Adrenal gland (tissue), 12 donors: Measurements from ENCODE around the gene WBP1. TPM values are rescaled to one million over a fixed set of nuclear protein-coding genes. Genes with fewer than 3 reads are reported as not detected.

Source experiments
- DNase-seq, 7 donors: peaks; one replicate each; pipeline ENCODE4 v3.0.0-alpha.2; 2019 to 2020
- H3K27ac ChIP-seq, 5 donors: fragments of 200-600 bp; sonication (generic) in 4 of 5; 1 replicate in 3 of 5; 2 replicates in 2 of 5; pipeline versions ENCODE4 v1.5.1 to v1.8.0; 2016 to 2020; ENCODE audit warnings: mild to moderate bottlenecking in 1 of 5
- H3K27me3 ChIP-seq: fragments of 200-600 bp; 2 replicates; pipeline ENCODE4 v1.8.0; 2021
- H3K36me3 ChIP-seq, 2 donors: fragments of 200-600 bp; replicated peaks in 1 of 2; 1 replicate in 1 of 2; 2 replicates in 1 of 2; pipeline versions ENCODE4 v1.5.1 to v1.8.0; 2018 to 2022
- H3K4me1 ChIP-seq, 2 donors: fragments of 200-600 bp; replicated peaks in 1 of 2; 1 replicate in 1 of 2; 2 replicates in 1 of 2; pipeline versions ENCODE4 v1.5.1 to v1.8.0; 2018 to 2021
- H3K4me3 ChIP-seq, 4 donors: fragments of 200-600 bp; sonication (generic) in 3 of 4; one replicate each; pipeline ENCODE4 v1.5.1; 2016 to 2018
- H3K9me3 ChIP-seq, 3 donors: fragments of 200-600 bp; sonication (generic) in 1 of 3; replicated peaks in 1 of 3; 1 replicate in 2 of 3; 2 replicates in 1 of 3; pipeline versions ENCODE4 v1.5.1 to v1.8.0; 2016 to 2021
- POLR2A ChIP-seq, 2 donors: fragments of 450-650 bp; IDR thresholded peaks; one replicate each; pipeline ENCODE4 v1.6.1; 2017; ENCODE audit warnings: antibody characterized with exemption in 2 of 2, mild to moderate bottlenecking in 2 of 2, moderate library complexity in 1 of 2
- WGBS, 4 donors: extraction: QIAGEN DNeasy Blood & Tissue Kit in 2 of 4; methylation state at CpG; one replicate each; pipeline versions ENCODE4 v1.1.5 to v1.1.7; 2013 to 2017; 5-methylcytosine and 5-hydroxymethylcytosine counted together
- intact Hi-C, 2 donors: fragments of 100-400 bp; cut with DNase I; formaldehyde crosslinking; loops; one replicate each; pipeline versions ENCODE4 v1.14.1 to v1.15.0; 2022 to 2023
- polyA plus RNA-seq, 3 donors: library from polyadenylated mRNA; stranded (reverse); fragments of 200-250 nt in 2 of 3; fragments of 350-450 nt in 1 of 3; fragmentation: Illumina TruSeq in 1 of 3; extraction: RNeasy Lipid Tissue Mini Kit (QIAGEN cat#74804) in 1 of 3; gene quantifications; one replicate each; pipeline ENCODE4 v1.2.3, GENCODE V29; 2013 to 2014
- total RNA-seq, 9 donors: library from RNA; depleted of rRNA in 4 of 9; stranded (reverse); fragments of >200 nt in 4 of 9; fragments of 120-200 nt in 1 of 9; fragmentation: NEBNext Ultra II Directional in 1 of 9; extraction: Animal tissue kit (Norgen Biotek cat#: 25700) in 1 of 9; gene quantifications; one replicate each; pipeline versions ENCODE4 v1.1.0 to v1.2.4, GENCODE V29; 2013 to 2023
- TF ChIP-seq, protein P1 (sequence below), 6 experiments: fragments of 450-650 bp in 4 of 6; fragments of 200-600 bp in 2 of 6; sonication (generic) in 1 of 6; IDR thresholded peaks; 1 replicate in 5 of 6; 2 replicates in 1 of 6; pipeline versions ENCODE4 v1.5.1 to v1.8.0; 2016 to 2021; ENCODE audit warnings: antibody characterized with exemption in 6 of 6, mild to moderate bottlenecking in 2 of 6, moderate library complexity in 1 of 6
- donor health status: healthy with polysubstance abuse.
- donor health status: Bipolar disorder and iron deficiency.
- donor health status: DM: yes; HTN: yes; CAD: no.
- donor health status: DM: no; HTN: no; CAD: no.
- donor health status: DM: no; HTN: no; CAD: no.
- donor health status: DM: yes; HTN: yes; CAD: no.

Gene WBP1
- total and polyA plus RNA-seq, 12 donors, result 56.9 to 267 (median 115) TPM

DNA sequence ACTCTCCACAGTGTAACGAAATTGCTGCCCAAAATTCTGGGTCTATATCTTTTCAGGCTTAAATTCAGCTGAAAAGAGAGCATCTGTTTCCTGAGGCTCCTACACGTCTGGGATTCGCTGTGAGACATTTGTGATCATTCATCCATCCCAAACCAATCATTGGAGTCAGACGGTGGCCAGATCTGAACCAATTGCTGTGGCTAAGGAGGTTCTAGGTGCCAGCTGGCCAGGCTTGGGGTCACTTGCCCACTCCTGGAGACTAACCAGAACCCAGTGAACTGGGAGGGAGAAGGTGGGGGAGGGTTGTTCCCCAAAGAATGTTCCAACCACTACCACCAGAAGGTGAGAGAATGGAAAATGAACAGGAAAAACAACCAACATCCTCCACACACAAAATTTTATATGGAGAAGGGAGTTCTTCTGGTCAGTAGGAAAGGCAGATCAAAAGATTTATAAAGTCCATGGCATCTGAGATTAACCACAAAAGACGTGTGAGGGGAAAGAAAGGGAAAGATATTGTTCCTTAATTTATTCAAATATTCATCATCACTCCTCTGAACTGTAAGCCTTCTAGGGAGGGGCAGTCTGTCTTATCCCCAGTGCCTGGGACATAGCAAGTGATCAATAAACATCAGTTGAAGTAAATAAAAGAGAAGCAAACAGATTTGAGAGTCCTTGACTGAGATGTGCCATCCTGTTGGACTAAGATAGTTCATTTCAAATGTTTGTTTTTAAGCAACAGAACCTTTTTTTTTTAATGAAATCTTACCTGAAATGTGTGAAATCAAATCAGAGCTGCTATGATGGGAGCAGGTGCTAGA is 13.5 kb upstream of the WBP1 start:
- H3K9me3 ChIP-seq, result no peaks in the 10 kb centered on the region
- peaks cover 11% of the 10 kb centered on the region for H3K27me3 ChIP-seq
- 35 to 46% (median 38%) methylated on average over 5 of the region's 5 CpGs for WGBS, 4 donors
- DNase-seq, result no peak
- H3K36me3 ChIP-seq, result no peaks in the 10 kb centered on the region
- TF ChIP-seq POLR2A (IDR thresholded peaks at IDR 0.05), result no peak
- TF ChIP-seq, protein P1, sequence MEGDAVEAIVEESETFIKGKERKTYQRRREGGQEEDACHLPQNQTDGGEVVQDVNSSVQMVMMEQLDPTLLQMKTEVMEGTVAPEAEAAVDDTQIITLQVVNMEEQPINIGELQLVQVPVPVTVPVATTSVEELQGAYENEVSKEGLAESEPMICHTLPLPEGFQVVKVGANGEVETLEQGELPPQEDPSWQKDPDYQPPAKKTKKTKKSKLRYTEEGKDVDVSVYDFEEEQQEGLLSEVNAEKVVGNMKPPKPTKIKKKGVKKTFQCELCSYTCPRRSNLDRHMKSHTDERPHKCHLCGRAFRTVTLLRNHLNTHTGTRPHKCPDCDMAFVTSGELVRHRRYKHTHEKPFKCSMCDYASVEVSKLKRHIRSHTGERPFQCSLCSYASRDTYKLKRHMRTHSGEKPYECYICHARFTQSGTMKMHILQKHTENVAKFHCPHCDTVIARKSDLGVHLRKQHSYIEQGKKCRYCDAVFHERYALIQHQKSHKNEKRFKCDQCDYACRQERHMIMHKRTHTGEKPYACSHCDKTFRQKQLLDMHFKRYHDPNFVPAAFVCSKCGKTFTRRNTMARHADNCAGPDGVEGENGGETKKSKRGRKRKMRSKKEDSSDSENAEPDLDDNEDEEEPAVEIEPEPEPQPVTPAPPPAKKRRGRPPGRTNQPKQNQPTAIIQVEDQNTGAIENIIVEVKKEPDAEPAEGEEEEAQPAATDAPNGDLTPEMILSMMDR (IDR thresholded peaks at IDR 0.05), result no peak
- peaks cover 5 to 15% of the 10 kb centered on the region in 2 donors for H3K4me1 ChIP-seq
- no peak overlapping the region for H3K4me3 ChIP-seq
- H3K27ac ChIP-seq, result no peak overlapping the region
- intact Hi-C loops, result no loop called here

DNA sequence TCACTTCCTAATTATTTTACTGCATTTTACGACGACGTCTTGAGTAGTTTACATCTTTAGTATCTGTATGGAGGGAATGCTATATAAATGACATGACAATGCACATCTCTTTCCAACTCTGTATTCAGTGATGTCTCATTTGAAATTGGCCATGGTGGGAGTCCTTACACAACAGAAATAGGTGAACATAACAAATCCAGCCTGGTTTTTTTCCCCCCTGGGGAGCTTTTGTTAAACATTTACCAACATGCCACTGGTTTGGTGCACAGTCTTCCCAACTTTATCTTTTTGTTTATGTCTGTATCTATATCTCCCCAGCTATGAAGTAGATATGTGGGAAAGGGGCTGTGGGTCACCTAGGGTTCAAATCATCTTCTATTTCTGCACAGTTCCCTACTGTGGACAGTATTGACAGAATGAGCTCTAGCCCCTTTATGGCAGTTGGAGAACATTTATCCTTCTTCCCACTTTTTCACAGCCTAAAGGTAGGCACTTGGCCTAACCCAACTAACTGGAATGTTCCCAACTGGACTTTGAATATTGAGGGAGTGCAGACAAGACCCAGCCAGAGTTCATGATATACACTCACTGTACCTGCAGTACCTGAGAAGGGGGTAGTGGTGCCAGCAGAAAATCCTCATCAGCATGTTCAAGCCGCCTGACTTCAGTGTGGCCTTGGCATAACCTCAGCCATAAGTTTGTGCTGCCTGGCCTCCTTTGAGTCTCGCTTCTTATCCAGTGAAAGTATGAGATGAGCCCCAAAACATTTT is 10.8 kb upstream of the WBP1 start:
- Histone ChIP-seq H3K27ac (no peak overlapping the region), H3K4me3 (no peak overlapping the region), H3K27me3 (no peaks in the 10 kb centered on the region), H3K4me1 (no peaks in the 10 kb centered on the region), H3K36me3 (no peaks in the 10 kb centered on the region), H3K9me3 (no peaks in the 10 kb centered on the region)
- TF ChIP-seq, protein P1 (IDR thresholded peaks at IDR 0.05), result no peak
- TF ChIP-seq POLR2A (IDR thresholded peaks at IDR 0.05), result no peak
- intact Hi-C loops, result no loop called here
- DNase-seq, result no peak
- 73 to 85% (median 82%) methylated on average over 5 of the region's 5 CpGs for WGBS, 4 donors

DNA sequence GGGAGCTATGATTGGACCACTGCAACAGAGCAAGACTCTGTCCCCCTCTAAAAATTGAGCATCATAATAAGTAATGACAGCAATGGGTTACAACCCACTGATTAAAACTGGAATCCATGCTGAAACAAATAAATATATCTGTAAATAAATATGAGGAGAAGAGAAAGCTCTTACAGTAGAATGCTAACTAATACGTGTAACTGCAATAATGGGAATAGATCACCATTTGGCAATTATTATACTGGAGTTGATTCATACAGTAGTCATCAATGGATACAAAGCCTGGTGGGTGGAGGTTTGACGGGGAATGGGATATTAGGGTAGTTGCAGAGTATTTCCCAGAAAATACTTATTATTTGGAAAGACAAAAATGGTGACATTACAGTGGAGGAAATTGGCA is 9.5 kb upstream of the WBP1 start:
- TF ChIP-seq, protein P1 (IDR thresholded peaks at IDR 0.05), result no peak
- DNase-seq, result no peak
- intact Hi-C loops, result no loop called here

DNA sequence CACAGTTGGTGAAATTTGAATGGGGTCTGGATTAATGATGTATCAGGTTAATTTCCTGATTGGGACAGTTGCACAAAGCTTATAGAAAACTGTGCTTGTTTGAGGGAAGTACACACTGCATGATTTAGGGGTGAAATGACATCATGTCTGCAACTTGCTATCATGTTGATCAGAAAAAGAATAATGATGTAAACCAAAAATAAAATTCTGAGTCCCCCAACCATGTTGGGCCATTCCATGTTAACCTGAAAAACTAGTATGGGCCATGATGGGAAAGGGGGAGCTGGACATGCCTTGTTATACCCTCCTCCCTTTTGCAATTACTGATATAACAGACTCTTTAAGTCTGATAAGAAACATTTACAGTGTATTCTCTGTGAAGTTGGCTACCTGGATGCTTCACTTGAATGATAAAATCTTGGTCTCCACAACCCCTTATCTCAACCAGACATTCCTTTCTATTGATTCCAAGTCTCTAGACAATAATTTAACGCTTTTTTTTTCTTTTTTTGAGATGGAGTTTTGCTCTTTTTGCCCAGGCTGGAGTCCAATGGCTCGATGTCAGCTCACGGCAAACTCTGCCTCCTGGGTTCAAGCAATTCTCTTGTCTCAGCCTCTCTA is 7.6 kb upstream of the WBP1 start:
- intact Hi-C loops, result no loop called here
- Histone ChIP-seq H3K4me3 (no peak overlapping the region), H3K27ac (no peak overlapping the region), H3K4me1 (peaks cover 5% of the 10 kb centered on the region in 2 donors), H3K36me3 (no peaks in the 10 kb centered on the region), H3K9me3 (no peaks in the 10 kb centered on the region), H3K27me3 (no peaks in the 10 kb centered on the region)
- WGBS, 4 donors, result 79 to 87% (median 82%) methylated on average over 3 of the region's 3 CpGs
- DNase-seq, result no peak
- no peak for TF ChIP-seq POLR2A (IDR thresholded peaks at IDR 0.05)
- TF ChIP-seq, protein P1 (IDR thresholded peaks at IDR 0.05), result no peak

More for the DNA sequence above, 9.5 kb upstream of the WBP1 start:
- no peaks in the 10 kb centered on the region for H3K27me3 ChIP-seq
- H3K9me3 ChIP-seq, result no peaks in the 10 kb centered on the region
- H3K27ac ChIP-seq, result no peak overlapping the region
- H3K4me3 ChIP-seq, result no peak overlapping the region
- H3K36me3 ChIP-seq, result no peaks in the 10 kb centered on the region
- H3K4me1 ChIP-seq, result no peaks in the 10 kb centered on the region
- WGBS, 4 donors, result 57 to 74% (median 69%) methylated on average over 2 of the region's 2 CpGs
